HT-29 (cell line): ENCODE results near the gene TGDS. TPM values are rescaled to one million over a fixed set of nuclear protein-coding genes. Genes with fewer than 3 reads are reported as not detected.
"Not testable (repeated sequence)": the region's sequence is repeated elsewhere in the genome, so short reads cannot be mapped to it uniquely, and the experiment has no call there.

Source experiments
- DNase-seq: peaks from one replicate; pipeline ENCODE4 v3.0.0-alpha.2; 2015; ENCODE audit warnings: low spot score
- total RNA-seq: library from RNA; depleted of rRNA; stranded (reverse); fragments of >200 nt; shearing (Covaris generic); gene quantifications from 2 replicates; pipeline ENCODE4 v1.2.3, GENCODE V29; 2014; rRNA removed

TGDS gene, protein sequence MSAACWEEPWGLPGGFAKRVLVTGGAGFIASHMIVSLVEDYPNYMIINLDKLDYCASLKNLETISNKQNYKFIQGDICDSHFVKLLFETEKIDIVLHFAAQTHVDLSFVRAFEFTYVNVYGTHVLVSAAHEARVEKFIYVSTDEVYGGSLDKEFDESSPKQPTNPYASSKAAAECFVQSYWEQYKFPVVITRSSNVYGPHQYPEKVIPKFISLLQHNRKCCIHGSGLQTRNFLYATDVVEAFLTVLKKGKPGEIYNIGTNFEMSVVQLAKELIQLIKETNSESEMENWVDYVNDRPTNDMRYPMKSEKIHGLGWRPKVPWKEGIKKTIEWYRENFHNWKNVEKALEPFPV
- 6.4 and 7.5 TPM in 2 replicates for total RNA-seq

DNA sequence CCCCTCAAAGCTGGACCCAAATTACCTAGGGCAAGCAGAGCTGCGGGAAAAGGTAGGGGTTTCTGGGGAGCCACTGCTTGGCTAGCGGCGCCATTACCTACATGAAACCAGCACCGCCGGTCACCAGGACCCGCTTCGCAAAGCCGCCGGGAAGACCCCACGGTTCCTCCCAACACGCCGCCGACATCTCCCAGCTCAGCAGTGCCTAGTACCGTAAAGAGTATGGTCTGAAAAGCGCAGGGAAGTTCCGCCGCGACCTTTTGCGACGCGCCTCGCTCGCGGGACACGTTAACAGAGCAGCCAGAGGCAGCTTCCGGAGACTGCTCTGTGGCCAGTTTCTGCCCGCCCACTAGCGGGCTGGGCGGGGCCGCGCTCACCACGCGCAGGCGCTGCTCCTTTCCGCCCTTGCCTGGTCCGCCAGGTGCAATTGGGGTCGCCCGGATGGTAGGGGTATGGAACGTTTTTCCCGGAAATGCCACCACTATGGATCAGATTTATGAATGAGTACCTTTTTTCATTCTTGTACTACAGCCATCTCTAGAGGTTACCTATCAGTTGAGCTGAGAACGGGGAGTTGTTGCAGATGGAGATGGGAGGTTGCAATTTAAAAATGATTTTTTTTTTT lies at the start of gene TGDS:
TGDS (minus strand) TSS at position 203 of the 625 bp plus-strand sequence; CDS start at position 187, 16 bp downstream.
- peak; percentile 96 for DNase-seq

DNA sequence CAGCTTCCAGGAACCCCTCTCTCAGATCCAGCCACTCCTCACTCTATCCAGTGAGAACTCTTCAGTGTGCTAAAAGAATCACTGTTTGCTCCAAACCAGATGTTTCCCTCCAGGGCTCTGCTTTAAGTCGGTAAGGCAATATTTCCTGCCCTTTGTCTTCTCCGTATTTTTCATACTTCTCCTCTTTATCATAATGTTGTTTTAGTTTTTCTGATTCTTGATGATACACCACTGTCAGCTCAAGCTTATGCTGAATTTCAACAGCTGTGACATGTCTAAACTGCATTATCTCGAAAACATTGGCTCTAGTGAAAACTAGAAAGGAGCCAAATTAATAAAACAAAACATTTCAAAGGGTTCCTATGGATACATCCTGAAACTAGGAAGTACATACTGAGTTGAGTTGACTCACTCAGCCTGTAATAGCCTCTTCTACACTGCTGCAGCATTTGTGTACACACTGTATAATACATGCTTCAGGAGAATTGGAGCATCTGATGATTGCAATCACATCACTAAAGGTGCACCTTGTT lies 45.5 kb upstream of the TGDS start:
- peak; percentile 30 for DNase-seq

DNA sequence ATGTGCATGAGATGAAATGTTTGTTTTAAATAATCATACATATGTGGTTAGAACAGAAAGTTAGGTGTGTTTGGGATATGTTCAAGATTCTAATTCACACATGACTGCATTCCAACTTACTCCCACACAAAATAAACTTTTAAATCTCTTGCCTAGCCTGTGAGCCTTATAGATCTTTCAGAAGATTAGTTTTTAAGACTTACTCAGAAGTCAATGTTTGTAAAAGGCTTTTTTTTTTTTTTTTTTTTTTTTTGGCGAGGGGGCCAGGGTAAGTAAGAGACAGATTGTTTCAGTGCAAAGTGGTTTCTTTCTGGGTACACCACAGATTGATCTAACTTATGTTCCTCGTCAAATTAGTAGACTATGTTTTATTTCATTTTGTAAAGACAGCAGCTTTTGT lies 44.8 kb upstream of the TGDS start:
- peak; percentile 3 for DNase-seq

DNA sequence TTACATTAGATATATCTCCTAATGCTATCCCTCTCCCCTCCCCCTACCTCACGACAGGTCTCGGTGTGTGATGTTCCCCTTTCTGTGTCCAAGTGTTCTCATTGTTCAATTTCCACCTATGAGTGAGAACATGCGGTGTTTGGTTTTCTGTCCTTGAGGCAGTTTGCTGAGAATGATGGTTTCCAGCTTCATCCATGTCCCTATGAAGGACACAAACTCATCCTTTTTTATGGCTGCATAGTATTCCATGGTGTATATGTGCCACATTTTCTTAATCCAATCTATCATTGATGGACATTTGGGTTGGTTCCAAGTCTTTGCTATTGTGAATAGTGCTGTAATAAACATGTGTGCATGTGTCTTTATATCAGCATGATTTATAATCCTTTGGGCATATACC lies 41.7 kb upstream of the TGDS start:
- DNase-seq, result not testable (repeated sequence)

DNA sequence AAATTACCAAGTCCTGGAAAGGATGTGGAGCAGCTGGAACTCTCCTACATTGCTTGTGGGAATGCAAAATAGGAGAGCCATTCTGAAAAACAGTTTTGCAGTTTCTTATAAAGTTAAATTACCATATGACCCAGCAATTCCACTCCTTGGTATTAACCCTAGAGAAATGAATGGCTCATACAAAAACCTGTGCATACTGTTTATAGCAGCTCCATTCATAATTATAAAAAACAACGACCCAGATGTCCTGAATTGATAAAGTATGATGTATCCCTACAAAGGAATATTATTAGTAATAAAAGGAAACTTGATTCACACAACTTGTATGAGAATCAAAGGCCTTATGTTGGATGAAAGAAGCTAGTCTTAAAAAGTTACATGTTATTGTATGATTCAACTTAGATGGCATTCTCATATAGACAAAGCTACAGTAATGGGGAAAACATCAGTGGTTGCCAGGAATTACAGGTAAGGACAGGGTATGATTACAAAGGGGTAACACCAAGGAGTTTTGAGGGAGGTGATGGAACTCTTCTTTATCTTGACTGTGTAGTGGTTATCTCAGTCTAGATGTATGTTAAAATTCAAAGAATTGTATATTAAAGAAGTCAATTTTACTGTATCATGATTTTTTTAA lies 41.1 kb upstream of the TGDS start:
- no peak for DNase-seq

DNA sequence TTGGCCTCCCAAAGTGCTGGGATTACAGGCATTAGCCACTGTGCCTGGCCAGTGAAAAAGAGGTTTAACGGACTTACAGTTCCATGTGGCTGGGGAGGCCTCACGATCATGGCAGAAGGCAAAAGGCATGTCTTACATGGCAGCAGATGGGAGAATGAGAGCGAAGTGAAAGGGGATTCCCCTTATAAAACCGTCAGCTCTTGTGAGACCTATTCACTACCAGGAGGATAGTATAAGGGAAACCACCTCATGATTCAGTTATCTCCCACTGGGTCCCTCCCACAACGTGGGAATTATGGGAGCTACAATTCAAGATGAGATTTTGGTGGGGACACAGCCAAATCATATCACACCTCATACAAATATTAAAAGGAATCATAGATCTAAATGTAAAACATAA lies 40.1 kb upstream of the TGDS start:
- not testable (repeated sequence) for DNase-seq

DNA sequence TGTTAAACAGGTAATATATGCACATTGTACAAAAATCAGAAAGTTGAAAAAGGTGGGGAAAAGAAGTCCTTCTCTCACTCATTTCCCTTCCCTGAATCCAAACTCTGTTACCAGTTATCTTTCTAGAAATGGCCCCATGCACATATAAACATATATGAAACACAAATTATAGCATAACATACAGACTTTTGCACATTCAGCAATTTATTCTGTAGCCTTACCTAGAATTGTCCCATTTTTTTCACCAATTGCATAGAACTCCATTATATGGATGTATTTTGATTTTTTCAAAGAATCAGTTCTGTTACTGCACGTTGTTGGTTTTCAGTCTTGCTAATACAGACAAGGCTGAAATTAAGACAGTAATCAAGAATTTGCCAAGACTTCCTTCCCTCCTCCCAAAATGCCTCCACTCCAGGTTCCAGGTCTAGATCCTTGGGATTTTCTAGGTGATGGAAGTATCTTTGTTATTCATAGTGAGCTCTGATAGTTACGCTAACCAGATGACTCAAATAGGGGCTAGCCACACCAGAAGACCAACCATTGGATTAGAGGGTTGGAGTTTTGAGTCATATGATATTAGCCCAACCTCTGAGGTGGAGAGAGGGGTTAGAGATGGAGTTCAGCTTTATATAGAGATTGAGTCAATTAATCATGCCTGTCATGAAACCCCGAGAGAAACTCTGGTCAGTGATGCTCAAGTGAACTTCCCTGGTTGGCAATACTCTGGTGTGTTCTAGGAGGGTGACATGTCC lies 36.5 kb upstream of the TGDS start:
- DNase-seq, result no peak

DNA sequence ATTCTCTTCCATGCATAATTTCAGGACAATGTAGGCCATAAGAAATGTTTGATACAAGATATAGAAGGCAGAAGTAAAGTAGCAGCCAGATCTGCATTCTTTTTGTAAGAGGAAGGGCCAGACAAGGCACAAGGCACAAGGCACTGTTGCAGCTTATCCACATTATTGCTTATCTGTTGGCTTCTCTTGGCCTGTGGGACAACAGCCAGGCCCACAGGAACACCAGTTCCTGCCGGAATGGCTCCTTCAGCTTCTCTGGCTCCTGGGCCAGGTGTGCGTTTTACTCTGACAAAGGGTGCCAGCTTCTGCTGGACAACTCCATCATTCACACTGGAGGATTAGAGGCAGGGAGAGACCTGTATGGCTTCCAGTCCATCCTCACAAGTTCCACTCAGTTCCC lies 34.9 kb upstream of the TGDS start:
- no peak for DNase-seq

DNA sequence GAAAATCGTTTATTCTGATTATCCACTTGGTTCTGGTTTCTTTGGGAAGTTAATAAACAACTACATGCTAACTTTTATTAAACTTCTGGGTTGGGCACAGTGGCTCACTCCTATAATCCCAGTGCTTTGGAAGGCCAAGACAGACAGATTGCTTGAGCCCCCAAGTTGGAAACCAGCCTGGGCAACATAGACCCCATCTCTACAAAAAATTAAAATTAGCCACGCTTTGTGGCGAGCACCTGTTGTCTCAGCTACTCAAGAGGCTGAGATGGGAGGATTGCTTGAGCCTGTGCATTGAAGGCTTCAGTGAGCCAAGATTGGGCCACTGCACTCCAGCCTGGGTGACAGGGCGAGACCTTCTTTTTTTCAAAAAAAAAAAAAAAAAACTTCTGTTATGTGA lies 27.4 kb upstream of the TGDS start:
- no peak for DNase-seq

DNA sequence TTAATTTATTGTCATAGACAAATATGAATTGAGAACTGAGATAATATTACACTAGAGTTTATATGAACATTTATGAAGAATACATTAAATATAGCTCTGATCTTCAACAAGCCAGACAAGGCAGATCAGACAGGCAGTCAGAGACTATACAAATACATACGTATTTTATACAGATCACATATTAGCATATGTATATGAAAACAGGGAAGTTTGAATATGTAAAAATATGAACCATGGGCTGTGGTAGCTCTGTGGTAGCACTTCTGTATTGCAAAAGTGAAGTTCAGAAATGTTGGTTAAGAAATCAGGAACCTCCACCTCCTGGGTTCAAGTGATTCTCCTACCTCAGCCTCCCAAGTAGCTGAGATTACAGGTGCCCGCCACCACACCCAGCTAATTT lies 26.4 kb upstream of the TGDS start:
- no peak for DNase-seq

DNA sequence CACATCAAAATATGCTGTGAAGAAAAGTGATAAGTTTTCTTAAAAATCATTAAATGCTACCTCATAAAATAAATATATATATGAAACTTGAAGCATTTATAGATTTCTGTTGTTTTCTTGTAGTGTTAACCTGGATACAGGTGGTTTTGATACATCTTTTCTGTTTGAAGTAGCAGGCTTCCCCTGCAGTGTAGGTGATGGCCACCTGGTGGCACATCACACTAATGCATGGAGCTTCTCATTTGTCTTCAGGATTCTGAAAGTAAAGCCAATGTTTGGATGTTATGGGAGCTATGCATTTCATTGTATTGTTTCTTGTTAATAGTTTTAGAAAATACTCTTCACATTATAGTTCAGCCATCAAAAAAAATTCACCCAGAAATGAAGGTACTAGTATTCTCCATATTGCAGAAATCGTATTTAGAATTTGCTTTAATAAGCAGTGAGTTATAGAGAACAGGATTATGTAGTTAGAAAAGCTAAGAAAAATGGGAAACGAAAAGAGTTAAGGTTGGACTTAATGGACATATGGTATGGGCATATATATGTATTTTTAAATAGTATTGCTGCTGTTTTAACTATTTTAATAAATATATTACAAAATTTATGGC lies 24.4 kb upstream of the TGDS start:
- peak; percentile 83 for DNase-seq

DNA sequence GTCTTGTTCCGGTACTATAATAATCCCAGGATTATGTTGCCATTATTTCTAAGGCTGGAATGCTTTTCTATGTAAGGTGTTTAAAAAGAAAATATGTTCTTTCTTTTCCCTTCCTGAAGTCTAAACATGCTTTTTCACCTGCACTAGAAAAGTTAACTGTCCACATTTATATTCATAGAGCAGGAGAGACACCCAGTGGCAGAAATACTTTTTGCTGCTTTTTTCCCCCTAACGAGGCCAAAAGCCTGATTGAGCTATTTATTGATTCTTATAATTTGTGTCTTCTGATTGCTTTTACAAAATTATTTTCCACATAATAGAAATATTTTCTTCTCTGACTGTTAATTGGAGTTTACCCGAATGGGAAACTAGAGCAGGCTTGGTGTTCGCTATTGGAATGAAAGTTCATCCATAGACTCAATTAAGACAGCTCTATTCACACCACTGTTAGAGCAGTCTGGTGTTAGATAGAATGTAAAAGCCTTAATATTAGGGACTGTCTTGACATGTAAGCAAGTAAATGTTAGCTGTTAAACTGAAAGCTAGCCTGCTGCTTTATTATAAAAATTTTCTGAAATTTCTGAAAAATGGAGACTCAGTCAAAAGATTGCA lies 21.5 kb upstream of the TGDS start:
- DNase-seq, result peak; percentile 69

DNA sequence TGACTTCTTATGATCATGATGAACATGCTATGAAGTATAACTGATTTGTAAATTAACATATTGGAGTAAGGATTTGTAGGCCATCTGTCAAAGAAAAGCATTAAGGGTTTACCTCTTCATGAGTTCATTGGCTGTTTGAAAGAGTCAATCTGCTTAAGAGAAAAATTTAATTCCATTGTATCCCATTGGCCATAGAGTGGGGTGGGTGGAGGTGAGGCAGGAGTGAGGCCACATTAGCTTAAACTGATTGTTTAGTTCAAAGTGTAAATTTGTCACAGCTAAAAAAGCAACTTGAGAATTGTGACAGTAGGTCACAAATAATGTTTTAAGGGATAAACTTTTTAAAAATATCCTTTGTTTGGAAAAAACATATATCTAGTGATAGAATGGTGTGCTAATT lies 17.1 kb upstream of the TGDS start:
- DNase-seq, result no peak

DNA sequence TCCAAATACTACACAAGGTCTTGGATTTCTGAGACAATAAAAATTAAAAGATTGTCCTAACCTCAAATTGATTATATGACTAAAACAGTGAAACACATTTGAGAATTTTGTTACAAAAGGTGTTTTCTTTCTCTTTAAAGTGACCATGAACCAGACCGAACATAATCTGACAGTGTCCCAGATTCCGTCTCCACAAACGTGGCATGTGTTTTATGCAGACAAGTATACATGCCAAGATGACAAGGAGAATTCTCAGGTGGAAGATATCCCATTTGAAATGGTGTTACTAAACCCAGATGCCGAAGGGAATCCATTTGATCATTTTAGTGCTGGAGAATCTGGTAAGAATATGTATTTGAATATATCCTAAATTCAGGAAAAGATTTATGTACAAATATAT lies 16.1 kb upstream of the TGDS start:
- DNase-seq, result no peak

DNA sequence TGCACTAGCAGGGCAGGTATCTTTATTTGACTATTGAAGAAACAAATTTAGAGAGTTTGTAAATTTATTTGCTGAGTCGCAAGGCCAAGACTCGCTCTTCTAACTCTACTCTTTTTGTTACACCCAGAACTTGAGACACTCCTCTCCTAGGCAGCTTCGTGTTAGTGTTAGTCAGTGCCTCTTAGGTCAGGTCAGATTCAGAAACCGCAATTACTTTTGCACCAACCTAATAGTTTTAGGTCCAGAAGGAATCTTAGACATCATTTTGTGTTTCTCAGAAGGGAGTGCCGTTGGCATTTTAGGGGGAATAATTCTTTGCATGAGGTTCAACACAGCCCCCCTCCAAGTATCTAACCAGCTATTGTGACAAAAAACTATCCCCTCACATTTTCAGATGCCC lies 14.5 kb upstream of the TGDS start:
- no peak for DNase-seq

DNA sequence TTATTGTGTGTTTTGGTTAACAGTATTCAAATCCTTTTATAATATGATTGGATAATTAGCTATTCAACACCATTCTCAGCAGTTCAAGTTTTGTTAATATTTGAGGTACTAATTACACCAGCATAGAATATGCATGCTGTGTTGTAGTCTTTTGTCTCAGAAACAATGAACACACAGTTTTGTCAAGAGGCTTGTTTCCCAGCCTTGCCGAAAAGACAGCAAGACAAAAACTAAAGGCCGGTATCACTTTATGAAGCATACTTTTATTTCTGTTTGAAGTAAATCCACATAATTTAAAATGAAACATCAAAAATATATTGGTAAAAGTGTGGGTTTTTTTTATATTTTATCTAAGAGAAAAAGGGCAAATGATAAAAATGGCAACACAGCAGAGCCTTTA lies 13.2 kb upstream of the TGDS start:
- no peak for DNase-seq

DNA sequence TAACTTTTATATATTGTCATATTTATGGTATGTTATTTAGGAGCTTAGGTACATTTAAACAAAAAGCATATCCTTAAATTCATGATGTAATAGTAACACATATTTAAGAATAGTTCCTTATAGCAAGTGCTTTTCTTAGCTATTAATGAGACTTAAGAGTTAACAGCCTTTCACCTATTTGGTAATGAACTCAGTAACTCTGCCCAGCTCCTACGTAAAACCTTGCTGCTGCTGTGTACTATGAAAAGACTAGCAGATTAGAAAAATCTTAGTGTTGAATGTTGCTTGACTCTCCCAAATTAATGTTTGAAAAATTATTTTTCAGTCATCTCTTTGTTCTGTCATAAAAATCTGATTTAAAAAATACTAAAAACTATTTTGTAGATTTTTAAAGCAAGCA lies 12.6 kb upstream of the TGDS start:
- DNase-seq, result no peak

DNA sequence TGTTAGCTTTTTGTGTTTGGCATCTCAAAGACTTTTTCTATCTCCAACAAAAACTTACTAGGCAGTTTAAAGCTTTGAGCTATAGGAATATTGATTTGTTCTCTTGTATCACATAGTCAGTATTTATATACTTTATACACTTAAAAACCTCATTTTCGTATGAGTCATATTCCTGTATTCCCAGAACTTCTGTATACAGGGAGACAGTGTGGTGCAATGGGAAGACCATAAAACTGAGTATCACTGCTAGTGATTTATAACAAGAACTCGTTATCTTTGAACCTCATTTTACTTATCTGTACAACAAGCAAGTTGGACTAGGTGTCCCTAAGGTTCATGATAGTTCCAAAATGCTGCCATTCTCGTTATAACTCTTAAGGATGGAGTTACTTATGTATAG lies 12.0 kb upstream of the TGDS start:
- DNase-seq, result no peak

DNA sequence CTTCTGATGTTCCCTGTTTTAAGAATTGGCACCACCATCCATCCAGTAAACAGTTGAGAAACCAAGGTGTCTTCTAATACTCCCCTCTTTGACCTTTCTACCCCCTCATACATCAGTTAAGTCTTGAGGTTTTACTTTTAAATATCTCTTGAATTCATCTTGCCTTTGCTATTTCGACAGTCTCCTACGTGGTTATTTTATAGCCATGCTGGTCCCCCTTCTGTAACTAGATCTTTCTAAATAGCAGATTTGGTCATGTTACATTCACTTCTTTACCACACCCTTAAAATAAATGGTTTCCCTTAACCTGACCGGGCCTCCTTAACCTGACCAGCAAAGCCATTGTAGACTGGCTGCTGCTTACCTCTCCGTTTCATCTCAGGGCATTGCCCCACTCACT lies 11.1 kb upstream of the TGDS start:
- no peak for DNase-seq

DNA sequence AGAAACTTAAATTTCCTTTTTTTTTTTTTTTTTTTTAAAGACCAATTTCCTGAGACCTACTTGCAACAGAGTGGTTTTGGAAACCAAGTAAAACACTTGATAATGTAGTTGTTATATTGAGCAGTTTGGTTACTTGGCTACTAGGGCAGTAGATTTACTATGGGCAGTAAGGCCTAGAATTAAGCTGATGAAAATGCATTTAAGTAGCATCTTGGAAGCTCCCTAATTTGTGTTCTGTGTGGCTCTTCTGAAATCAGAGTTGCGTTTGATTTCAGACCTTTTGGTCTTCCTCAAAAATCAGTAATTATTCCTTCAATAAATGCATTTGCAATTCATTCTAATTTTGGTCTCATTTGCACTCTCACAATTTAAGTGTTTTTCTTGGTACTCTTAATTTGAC lies 6.5 kb upstream of the TGDS start:
- DNase-seq, result no peak
